Measurements from ENCODE around the gene CIDEA.

DNA sequence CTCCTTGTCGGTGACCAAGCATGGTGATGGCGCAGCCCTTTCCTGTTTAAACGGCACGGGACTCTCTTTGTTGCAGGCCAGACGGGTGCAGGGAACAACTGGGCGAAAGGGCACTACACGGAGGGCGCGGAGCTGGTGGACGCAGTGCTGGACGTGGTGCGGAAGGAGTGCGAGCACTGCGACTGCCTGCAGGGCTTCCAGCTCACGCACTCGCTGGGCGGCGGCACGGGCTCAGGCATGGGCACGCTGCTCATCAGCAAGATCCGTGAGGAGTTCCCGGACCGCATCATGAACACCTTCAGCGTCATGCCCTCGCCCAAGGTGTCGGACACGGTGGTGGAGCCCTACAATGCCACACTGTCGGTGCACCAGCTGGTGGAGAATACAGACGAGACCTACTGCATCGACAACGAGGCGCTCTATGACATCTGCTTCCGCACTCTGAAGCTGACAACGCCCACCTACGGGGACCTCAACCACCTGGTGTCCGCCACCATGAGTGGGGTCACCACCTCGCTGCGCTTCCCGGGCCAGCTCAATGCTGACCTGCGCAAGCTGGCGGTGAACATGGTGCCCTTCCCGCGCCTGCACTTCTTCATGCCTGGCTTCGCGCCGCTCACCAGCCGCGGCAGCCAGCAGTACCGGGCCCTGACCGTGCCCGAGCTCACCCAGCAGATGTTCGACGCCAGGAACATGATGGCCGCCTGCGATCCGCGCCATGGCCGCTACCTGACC lies 71.0 kb downstream of the CIDEA start:
- TF ChIP-seq, protein P1, sequence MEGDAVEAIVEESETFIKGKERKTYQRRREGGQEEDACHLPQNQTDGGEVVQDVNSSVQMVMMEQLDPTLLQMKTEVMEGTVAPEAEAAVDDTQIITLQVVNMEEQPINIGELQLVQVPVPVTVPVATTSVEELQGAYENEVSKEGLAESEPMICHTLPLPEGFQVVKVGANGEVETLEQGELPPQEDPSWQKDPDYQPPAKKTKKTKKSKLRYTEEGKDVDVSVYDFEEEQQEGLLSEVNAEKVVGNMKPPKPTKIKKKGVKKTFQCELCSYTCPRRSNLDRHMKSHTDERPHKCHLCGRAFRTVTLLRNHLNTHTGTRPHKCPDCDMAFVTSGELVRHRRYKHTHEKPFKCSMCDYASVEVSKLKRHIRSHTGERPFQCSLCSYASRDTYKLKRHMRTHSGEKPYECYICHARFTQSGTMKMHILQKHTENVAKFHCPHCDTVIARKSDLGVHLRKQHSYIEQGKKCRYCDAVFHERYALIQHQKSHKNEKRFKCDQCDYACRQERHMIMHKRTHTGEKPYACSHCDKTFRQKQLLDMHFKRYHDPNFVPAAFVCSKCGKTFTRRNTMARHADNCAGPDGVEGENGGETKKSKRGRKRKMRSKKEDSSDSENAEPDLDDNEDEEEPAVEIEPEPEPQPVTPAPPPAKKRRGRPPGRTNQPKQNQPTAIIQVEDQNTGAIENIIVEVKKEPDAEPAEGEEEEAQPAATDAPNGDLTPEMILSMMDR (IDR thresholded peaks at IDR 0.05): no peak
- no peak for TF ChIP-seq EZH2 (IDR thresholded peaks at IDR 0.05; ENCODE audit: borderline replicate concordance, insufficient read depth, low read depth, low read length, poor library complexity, severe bottlenecking)

Measured in B cell (primary cell).